Left lobe of liver (tissue), 2 donors: ENCODE measurements around the gene GPR61. TPM values are rescaled to one million over a fixed set of nuclear protein-coding genes. Genes with fewer than 3 reads are reported as not detected.
A peak's percentile ranks its signal among the peaks of the same experiment; 100 is the strongest.

Source experiments
- ATAC-seq: fragments of 200-7000 bp; cut with Tn5 transposase; one replicate; pipeline ENCODE4 v1.9.1; 2020; ENCODE audit warnings: mild to moderate bottlenecking, moderate library complexity
- DNase-seq: peaks from one replicate; pipeline ENCODE4 v3.0.0-alpha.2; 2020; ENCODE audit warnings: low spot score
- total RNA-seq: library from RNA; stranded (reverse); gene quantifications from one replicate; pipeline ENCODE4 v1.2.1, GENCODE V29; 2021
- donor health status: DM: no; HTN: no; CAD: no; lungs with moderate emphysema.
- donor health status: DM: no; HTN: yes; CAD: no.

GPR61 gene
- total RNA-seq, 1 donor from 2014 or later: not detected

- ATAC-seq (no peak), DNase-seq (no peak)
These were observed 27.3 kb downstream of the GPR61 start for GRCh38 chr1:109566982-109567381.

- DNase-seq (no peak), ATAC-seq (peak; percentile 67)
These were observed 28.4 kb downstream of the GPR61 start for GRCh38 chr1:109567877-109568672.

GRCh38 chr1:109569323-109569722 lies 29.7 kb downstream of the GPR61 start:
- no peak for ATAC-seq
- no peak for DNase-seq

- DNase-seq (no peak), ATAC-seq (peak; percentile 25)
These were observed 30.7 kb downstream of the GPR61 start for GRCh38 chr1:109570414-109570813.

GRCh38 chr1:109573785-109574184 lies 34.1 kb downstream of the GPR61 start:
- ATAC-seq (peak; percentile 26), DNase-seq (no peak)

GRCh38 chr1:109578947-109579443 lies 39.3 kb downstream of the GPR61 start:
- ATAC-seq (no peak), DNase-seq (no peak)

GRCh38 chr1:109579491-109579890 lies 39.8 kb downstream of the GPR61 start:
- DNase-seq: no peak
- no peak for ATAC-seq

- ATAC-seq (no peak), DNase-seq (no peak)
These were observed 42.3 kb downstream of the GPR61 start for GRCh38 chr1:109582021-109582420.

- no peak for ATAC-seq
- no peak for DNase-seq
These were observed 45.1 kb downstream of the GPR61 start for GRCh38 chr1:109584766-109585165.

- ATAC-seq: peak; percentile 67
- no peak for DNase-seq
These were observed 46.4 kb downstream of the GPR61 start for GRCh38 chr1:109586055-109586454.

- ATAC-seq (peak; percentile 76), DNase-seq (no peak)
These were observed 49.5 kb downstream of the GPR61 start for GRCh38 chr1:109589177-109589576.

- DNase-seq (no peak), ATAC-seq (no peak)
These were observed 50.0 kb downstream of the GPR61 start for GRCh38 chr1:109589679-109590078.

GRCh38 chr1:109592916-109593315 lies 53.2 kb downstream of the GPR61 start:
- DNase-seq: no peak
- ATAC-seq: no peak

GRCh38 chr1:109595531-109595930 lies 55.9 kb downstream of the GPR61 start:
- ATAC-seq: no peak
- DNase-seq: no peak

Other genes starting within 250 kb of the GPR61 start
- gene MYBPHL, start 232.9 kb upstream of the GPR61 start, total RNA-seq: not detected
- 3.6 TPM for gene SORT1, start 142.0 kb upstream of the GPR61 start, total RNA-seq
- 59.2 TPM for gene PSMA5, start 113.4 kb upstream of the GPR61 start, total RNA-seq
- 9.6 TPM for gene SYPL2, start 73.3 kb upstream of the GPR61 start, total RNA-seq
- 4.3 TPM for gene ATXN7L2, start 56.0 kb upstream of the GPR61 start, total RNA-seq
- 3.3 TPM for gene CYB561D1, start 45.8 kb upstream of the GPR61 start, total RNA-seq
- gene AMIGO1, start 30.1 kb upstream of the GPR61 start, total RNA-seq: 3.5 TPM
- gene GNAI3, start 8.7 kb downstream of the GPR61 start, total RNA-seq: 2.5 TPM
- 0.25 TPM for gene GNAT2, start 79.7 kb downstream of the GPR61 start, total RNA-seq
- 56.1 TPM for gene AMPD2, start 80.0 kb downstream of the GPR61 start, total RNA-seq
- gene GSTM4, start 116.2 kb downstream of the GPR61 start, total RNA-seq: 25.4 TPM
- gene GSTM2, start 128.2 kb downstream of the GPR61 start, total RNA-seq: 15.1 TPM
- gene GSTM1, start 147.9 kb downstream of the GPR61 start, total RNA-seq: not detected
- gene GSTM5, start 172.4 kb downstream of the GPR61 start, total RNA-seq: 0.10 TPM
- gene GSTM3, start 201.2 kb downstream of the GPR61 start, total RNA-seq: 3.0 TPM
- 0.15 TPM for gene EPS8L3, start 224.1 kb downstream of the GPR61 start, total RNA-seq